Natural killer cell (primary cell): ENCODE data around the gene MLLT10. TPM values are rescaled to one million over a fixed set of nuclear protein-coding genes. Genes with fewer than 3 reads are reported as not detected.
A peak's percentile ranks its signal among the peaks of the same experiment; 100 is the strongest.
"Not testable (repeated sequence)": the region's sequence is repeated elsewhere in the genome, so short reads cannot be mapped to it uniquely, and the experiment has no call there.

ENCODE experiments used
- ATAC-seq, 3 donors: fragments of 150-1000 bp in 2 of 3; fragments of 200-7000 bp in 1 of 3; cut with Tn5 transposase; 1 replicate in 1 of 3; 2 replicates in 2 of 3; pipeline ENCODE4 v1.10.0; 2021; ENCODE audit warnings: mild to moderate bottlenecking in 2 of 3, moderate library complexity in 2 of 3
- DNase-seq, 2 donors: peaks; one replicate each; pipeline versions ENCODE4 v3.0.0 to v3.0.0-alpha.2; 2013 to 2021; ENCODE audit warnings: mixed read lengths in 1 of 2
- H3K27ac ChIP-seq: one replicate; pipeline ENCODE4 v1.5.1; 2013; ENCODE audit warnings: mild to moderate bottlenecking, low read length
- H3K27me3 ChIP-seq: one replicate; pipeline ENCODE4 v1.6.1; 2013; ENCODE audit warnings: low read length; ENCODE audit not compliant: control insufficient read depth, insufficient read depth
- H3K36me3 ChIP-seq: one replicate; pipeline ENCODE4 v1.6.1; 2013; ENCODE audit warnings: low read length; ENCODE audit not compliant: control insufficient read depth, insufficient read depth
- H3K4me1 ChIP-seq: one replicate; pipeline ENCODE4 v1.6.1; 2013; ENCODE audit warnings: low read length; ENCODE audit not compliant: control insufficient read depth, insufficient read depth
- H3K4me3 ChIP-seq: one replicate; pipeline ENCODE4 v1.5.1; 2013; ENCODE audit warnings: low read length
- H3K9me3 ChIP-seq: one replicate; pipeline ENCODE4 v1.6.1; 2013; ENCODE audit warnings: low read length; ENCODE audit not compliant: control insufficient read depth, insufficient read depth
- H3K27ac Mint-ChIP-seq, 2 donors: one replicate each; pipeline ENCODE4 v1.8.0; 2022; ENCODE audit warnings: mild to moderate bottlenecking in 2 of 2, mixed read lengths in 2 of 2, moderate library complexity in 1 of 2
- H3K27me3 Mint-ChIP-seq, 2 donors: one replicate each; pipeline ENCODE4 v1.8.0; 2022; ENCODE audit warnings: low read depth in 2 of 2, mixed read lengths in 2 of 2
- H3K36me3 Mint-ChIP-seq: one replicate; pipeline ENCODE4 v1.8.0; 2022; ENCODE audit warnings: mixed read lengths
- H3K4me1 Mint-ChIP-seq, 2 donors: one replicate each; pipeline ENCODE4 v1.8.0; 2022; ENCODE audit warnings: mixed read lengths in 2 of 2
- H3K4me3 Mint-ChIP-seq: one replicate; pipeline ENCODE4 v1.8.0; 2022; ENCODE audit warnings: mild to moderate bottlenecking, moderate library complexity, mixed read lengths
- H3K9me3 Mint-ChIP-seq, 2 donors: one replicate each; pipeline ENCODE4 v1.8.0; 2022; ENCODE audit warnings: mixed read lengths in 2 of 2
- CTCF ChIP-seq: fragments of 200-600 bp; IDR thresholded peaks from one replicate; pipeline ENCODE4 v1.8.0; 2022; ENCODE audit warnings: antibody characterized with exemption
- WGBS: methylation state at CpG from one replicate; pipeline ENCODE4 v1.1.7; 2013; ENCODE audit warnings: missing lambda C conversion rate; ENCODE audit not compliant: insufficient coverage; 5-methylcytosine and 5-hydroxymethylcytosine counted together
- intact Hi-C: fragments of 100-400 bp; cut with micrococcal nuclease; formaldehyde crosslinking; loops from one replicate; pipeline ENCODE4 v1.14.2; 2022
- total RNA-seq, 4 donors: library from RNA; stranded (reverse); fragments of 120-200 nt in 1 of 4; gene quantifications; one replicate each; pipeline versions ENCODE4 v1.2.3 to v1.2.4, GENCODE V29; 2013 to 2022

Gene MLLT10
- total RNA-seq, 3 donors from 2014 or later (not counting 1 experiment from before 2014, with no cell fraction given) = 40.4 to 65.2 (median 60.0) TPM

GRCh38 chr10:21623291-21623690 is 89.3 kb downstream of the MLLT10 start:
- no peaks in the 10 kb centered on the region for H3K36me3 Mint-ChIP-seq
- no peak for TF ChIP-seq CTCF
- no peak overlapping the region for H3K4me3 Mint-ChIP-seq
- Histone ChIP-seq H3K4me3 (no peak overlapping the region), H3K4me1 (peaks cover 2% of the 10 kb centered on the region), H3K36me3 (peaks cover 5% of the 10 kb centered on the region), H3K9me3 (no peaks in the 10 kb centered on the region), H3K27me3 (no peaks in the 10 kb centered on the region), H3K27ac (no peak overlapping the region)
- no peak for ATAC-seq
- intact Hi-C loops = no loop called here
- H3K27ac Mint-ChIP-seq = no peak overlapping the region
- no CpG with 5 or more reads among the region's 1 CpG for WGBS
- no peak for DNase-seq
- H3K27me3 Mint-ChIP-seq = no peaks in the 10 kb centered on the region
- no peaks in the 10 kb centered on the region for H3K9me3 Mint-ChIP-seq
- peaks cover 18 to 21% of the 10 kb centered on the region in 2 donors for H3K4me1 Mint-ChIP-seq

DNA sequence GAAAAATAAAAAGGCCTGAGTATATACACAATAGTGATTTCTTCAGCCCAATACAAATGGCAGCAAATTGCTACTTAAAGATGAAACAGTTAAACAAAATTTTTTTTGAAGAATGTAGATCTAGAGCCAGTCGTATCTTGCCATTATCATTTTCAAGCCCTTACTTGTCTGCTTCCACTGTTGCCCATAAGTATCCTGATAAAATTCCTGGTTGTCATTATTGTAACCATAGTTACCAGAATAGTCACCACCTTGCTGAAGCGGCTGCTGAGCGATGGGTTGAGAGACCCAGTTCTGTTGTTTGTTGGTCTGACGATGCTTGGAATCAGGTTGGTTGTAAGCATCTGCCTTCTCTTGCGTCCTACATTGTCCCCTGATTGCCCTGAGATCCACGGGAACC is 90.4 kb downstream of the MLLT10 start:
- DNase-seq, H3K36me3 ChIP-seq, H3K36me3 Mint-ChIP-seq, intact Hi-C loops, H3K27me3 Mint-ChIP-seq, H3K9me3 ChIP-seq, ATAC-seq, H3K4me1 ChIP-seq, H3K27me3 ChIP-seq, H3K27ac ChIP-seq, H3K9me3 Mint-ChIP-seq, H3K4me3 ChIP-seq, H3K4me3 Mint-ChIP-seq: not testable (repeated sequence)
- WGBS = 98% methylated on average over 6 of the region's 6 CpGs
- Mint-ChIP-seq H3K4me1 (peaks cover 18 to 21% of the 10 kb centered on the region in 2 donors), H3K27ac (peak overlapping the region; percentile 54 to 79)

- Mint-ChIP-seq H3K4me1 (peaks cover 18 to 25% of the 10 kb centered on the region in 2 donors), H3K36me3 (no peaks in the 10 kb centered on the region), H3K9me3 (no peaks in the 10 kb centered on the region), H3K27me3 (no peaks in the 10 kb centered on the region), H3K27ac (peak overlapping the region; percentile 54 to 79), H3K4me3 (peak overlapping the region; percentile 30)
- no peaks in the 10 kb centered on the region for H3K27me3 ChIP-seq
- H3K9me3 ChIP-seq = no peaks in the 10 kb centered on the region
- peaks cover 5% of the 10 kb centered on the region for H3K36me3 ChIP-seq
- TF ChIP-seq CTCF = no peak
- H3K27ac ChIP-seq = no peak overlapping the region
- DNase-seq = no peak
- ATAC-seq = no peak
- 97% methylated on average over 2 of the region's 6 CpGs for WGBS
- intact Hi-C loops = no loop called here
- no peak overlapping the region for H3K4me3 ChIP-seq
- peaks cover 2% of the 10 kb centered on the region for H3K4me1 ChIP-seq
Measured at GRCh38 chr10:21624951-21625350, 90.9 kb downstream of the MLLT10 start.

GRCh38 chr10:21625623-21626229 is 91.7 kb downstream of the MLLT10 start:
- DNase-seq = no peak
- peak in 2 of 3 donors; percentile 46 to 66 for ATAC-seq
- 49% methylated on average over 3 of the region's 3 CpGs for WGBS
- H3K4me3 Mint-ChIP-seq = no peak overlapping the region
- H3K36me3 Mint-ChIP-seq = no peaks in the 10 kb centered on the region
- Histone ChIP-seq H3K4me3 (no peak overlapping the region), H3K36me3 (peaks cover 5% of the 10 kb centered on the region), H3K4me1 (peaks cover 2% of the 10 kb centered on the region), H3K27me3 (no peaks in the 10 kb centered on the region), H3K27ac (no peak overlapping the region), H3K9me3 (no peaks in the 10 kb centered on the region)
- peaks cover 18 to 26% of the 10 kb centered on the region in 2 donors for H3K4me1 Mint-ChIP-seq
- no peaks in the 10 kb centered on the region for H3K9me3 Mint-ChIP-seq
- H3K27ac Mint-ChIP-seq = peak overlapping the region; percentile 54 to 79
- no peaks in the 10 kb centered on the region for H3K27me3 Mint-ChIP-seq
- intact Hi-C loops = no loop called here
- no peak for TF ChIP-seq CTCF
